GM19455 (cell line): Measurements from ENCODE around the gene AP1G2.
"Not testable (repeated sequence)": the region's sequence is repeated elsewhere in the genome, so short reads cannot be mapped to it uniquely, and the experiment has no call there.

Source experiments
- ATAC-seq: cut with Tn5 transposase; IDR thresholded peaks from one replicate; pipeline ENCODE4 v1.9.1; 2021; ENCODE audit not compliant: unreplicated experiment

AP1G2 gene

DNA sequence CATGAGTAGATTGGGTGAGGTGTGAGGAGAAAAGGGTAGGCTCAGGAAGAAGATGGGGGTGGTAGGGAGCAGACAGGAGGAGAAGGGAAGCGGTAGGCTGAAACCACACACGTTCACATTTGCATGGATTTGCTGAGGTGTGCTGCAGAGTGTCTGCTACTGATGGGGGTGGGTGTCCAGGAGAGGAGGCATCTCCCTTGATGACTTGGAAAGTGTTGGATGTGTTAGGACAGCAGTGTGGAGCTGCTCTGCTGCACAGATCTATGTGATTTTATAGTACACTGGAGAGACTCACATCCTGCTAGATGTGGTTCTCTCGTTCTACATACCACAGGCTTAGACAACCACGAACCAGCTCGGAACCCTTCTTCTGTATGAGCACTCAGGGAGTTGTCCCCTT lies 25.3 kb downstream of the AP1G2 start:
- ATAC-seq = no peak

DNA sequence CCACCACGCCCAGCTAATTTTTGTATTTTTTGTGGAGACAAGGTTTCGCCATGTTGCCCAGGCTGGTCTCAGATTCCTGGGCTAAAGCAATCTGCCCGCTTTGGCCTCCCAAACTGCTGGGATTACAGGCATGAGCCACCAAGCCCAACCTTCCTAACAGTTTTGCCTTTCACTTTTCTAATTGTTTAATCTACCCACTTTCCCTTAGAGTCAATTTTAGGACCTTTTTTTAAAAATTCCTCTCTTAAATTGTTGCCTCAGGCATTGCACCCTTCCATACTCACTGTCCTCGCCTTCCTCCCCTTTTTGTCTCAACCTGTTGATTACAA lies 27.5 kb downstream of the AP1G2 start:
- ATAC-seq = no peak

DNA sequence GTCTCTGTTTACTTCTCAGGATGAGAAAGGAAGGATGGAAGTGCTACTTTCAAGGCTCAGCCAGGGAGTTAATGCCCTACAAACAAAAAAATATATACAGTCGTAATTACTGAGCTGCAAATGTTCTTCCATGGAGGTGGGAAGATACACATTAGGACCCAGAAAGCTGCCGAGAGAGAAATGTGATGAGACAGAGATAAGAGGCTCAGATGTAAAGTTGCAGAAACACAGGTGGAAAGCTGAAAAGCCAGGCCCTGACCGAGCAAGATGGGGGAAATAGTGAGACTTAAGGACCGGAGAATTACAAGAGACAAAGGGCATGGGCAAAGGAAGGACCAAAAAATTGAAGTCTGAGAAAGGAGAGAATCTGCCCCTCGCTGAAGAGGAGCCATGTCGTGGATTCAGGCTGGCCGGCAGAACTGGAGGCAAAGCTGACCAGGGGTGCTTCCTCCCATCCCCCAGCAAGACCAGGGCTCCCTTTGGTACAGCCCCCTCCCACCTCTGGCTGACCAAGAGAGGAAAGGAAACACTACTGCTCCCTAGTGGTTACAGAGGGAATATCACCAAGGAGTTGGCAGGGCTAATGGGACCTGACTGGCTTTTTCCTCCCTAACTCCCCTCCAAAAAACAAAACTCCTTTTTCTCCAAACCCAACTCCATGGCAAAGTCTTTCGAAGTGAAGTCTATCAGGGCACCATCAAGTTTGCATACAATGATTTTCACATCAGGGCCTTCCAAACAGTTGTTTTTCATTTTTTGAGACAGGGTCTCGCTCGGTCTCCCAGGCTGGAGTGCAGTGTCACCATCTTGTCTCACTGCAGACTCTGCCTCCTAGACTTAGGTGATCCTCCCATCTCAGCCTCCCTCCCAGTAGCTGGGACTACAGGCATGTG lies 28.1 kb downstream of the AP1G2 start:
- ATAC-seq = no peak

DNA sequence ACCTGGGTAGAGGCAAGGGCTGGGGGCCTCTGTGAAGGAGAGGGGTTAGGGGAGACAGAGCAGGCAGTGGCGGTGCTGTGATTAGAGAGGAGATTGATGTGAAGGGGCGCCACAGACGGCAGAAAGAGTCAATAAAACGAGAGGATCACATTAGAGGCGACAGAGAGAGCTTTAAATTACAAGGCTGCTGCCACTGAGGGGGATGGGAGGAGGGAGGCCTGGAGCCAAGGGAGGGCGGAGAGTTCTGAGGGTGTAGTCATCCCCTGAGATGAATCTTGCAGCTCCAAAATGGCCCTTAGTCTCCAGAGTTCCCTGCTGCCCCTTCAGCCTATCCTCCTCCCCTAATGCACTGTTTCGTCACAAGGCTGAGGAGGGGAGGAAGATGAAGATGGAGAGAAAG lies 28.8 kb downstream of the AP1G2 start:
- ATAC-seq = no peak

GRCh38 chr14:23538050-23538718 lies 29.4 kb downstream of the AP1G2 start:
- ATAC-seq = no peak

GRCh38 chr14:23537351-23538049 lies 30.1 kb downstream of the AP1G2 start:
- no peak for ATAC-seq

GRCh38 chr14:23536906-23537305 lies 30.7 kb downstream of the AP1G2 start:
- ATAC-seq = not testable (repeated sequence)

- ATAC-seq = no peak
These were observed 31.1 kb downstream of the AP1G2 start for GRCh38 chr14:23536494-23536893.

DNA sequence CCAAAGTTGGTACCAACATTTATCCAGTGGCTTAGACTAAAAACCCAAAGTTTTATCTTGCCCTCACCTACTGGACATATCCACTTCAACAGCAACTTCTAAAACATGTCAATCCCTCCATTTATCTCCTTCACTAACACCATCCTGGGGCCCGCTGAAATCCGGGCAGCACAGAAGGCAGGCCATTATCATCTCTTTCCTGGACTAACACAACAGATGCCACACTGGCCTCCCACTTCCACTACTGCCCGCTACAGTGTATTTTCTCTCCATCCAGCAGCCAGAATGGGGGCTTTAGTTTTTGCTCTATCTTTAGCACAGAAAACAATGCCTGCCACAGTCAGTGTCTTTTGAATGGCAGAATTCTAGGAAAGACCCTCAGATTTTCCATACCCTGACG lies 31.6 kb downstream of the AP1G2 start:
- no peak for ATAC-seq

DNA sequence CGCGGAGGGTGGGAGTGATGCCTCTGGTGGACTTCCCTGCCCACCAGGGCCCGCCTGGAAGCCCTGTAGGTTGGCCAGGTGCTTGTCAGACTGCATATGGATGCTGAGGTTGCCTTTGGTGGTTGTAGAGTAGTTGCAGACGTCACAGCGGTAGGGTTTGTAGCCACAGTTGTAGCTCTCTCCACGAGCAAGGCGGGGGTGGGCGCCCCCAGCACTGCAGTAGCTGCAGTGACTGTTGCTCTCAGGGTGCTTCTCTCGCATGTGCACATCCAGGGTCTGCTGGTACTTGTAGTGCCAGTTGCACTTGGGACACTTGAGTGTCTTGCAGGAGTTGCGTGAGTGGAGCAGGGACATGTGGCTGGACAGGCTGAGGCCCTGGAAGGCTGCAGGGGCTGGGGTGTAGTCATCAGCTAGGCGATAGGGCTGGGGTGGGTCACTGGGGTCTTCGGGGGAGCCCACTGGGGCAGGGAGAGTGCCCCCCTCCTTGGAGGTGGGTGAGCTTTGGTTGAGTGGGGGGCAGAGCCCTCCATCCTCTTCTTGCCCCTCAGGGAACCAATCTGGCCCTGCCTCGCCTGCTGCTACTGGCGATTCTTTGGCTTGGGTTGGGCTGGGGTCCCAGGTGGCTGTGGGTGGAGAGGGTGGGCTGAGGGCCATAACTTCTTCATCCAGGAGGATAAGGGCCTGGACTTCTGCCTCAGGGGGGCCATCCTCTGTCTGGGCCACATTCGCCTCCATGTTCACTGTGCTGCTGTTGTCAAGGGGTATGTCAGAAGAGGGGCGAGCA lies 33.7 kb downstream of the AP1G2 start:
- no peak for ATAC-seq

- ATAC-seq = no peak
These were observed 34.9 kb downstream of the AP1G2 start for GRCh38 chr14:23532658-23533057.

- ATAC-seq = no peak
These were observed 36.2 kb downstream of the AP1G2 start for GRCh38 chr14:23531391-23531790.

- no peak for ATAC-seq
These were observed 37.1 kb downstream of the AP1G2 start for GRCh38 chr14:23530375-23531055.

DNA sequence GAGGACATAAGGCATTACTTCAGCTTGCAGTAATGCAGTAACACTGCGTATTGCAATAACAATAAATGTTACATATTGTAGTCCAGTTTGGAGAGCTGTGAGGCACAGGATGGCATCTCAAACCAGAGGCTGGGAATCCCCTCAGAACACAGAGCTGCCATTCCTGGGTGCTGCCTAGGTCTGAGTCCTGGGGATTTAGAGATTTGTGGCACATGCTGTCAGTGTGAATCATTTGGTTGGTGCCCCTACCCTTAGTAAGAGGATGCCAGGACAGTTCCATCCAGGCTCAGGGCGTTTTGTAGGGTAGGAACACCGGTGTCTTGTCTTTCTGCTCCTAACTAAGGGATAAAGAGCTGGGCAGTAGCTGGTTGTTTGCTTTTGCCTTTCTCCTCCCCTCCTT lies 38.6 kb downstream of the AP1G2 start:
- no peak for ATAC-seq

GRCh38 chr14:23528555-23528954 lies 39.0 kb downstream of the AP1G2 start:
- ATAC-seq = no peak

DNA sequence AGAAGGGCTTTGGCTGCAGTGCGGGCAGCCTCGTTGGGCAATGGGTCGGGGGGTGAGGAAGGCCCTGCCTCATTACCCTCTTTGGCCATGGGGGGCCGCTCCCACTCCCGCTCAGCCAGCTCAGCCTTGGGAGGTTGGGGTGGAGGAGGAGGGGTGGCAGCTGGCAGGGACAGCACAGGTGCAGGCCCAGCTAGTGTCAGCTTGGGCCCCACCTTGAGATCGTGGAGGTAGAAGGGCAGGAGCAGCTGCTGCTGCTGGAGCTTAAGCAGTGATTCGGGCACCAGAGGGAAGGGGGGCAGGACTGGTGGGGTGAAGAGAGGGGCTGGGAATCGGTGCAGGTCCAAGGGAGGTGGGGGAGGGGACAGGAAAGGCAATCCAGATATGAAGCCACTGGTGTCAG lies 42.0 kb downstream of the AP1G2 start:
- no peak for ATAC-seq

GRCh38 chr14:23524954-23525353 lies 42.6 kb downstream of the AP1G2 start:
- no peak for ATAC-seq

- ATAC-seq = no peak
These were observed 44.2 kb downstream of the AP1G2 start for GRCh38 chr14:23523229-23524016.

GRCh38 chr14:23522643-23523198 lies 44.9 kb downstream of the AP1G2 start:
- no peak for ATAC-seq
